Left kidney (tissue), 2 donors: ENCODE measurements around the gene CDKL1. TPM values are rescaled to one million over a fixed set of nuclear protein-coding genes. Genes with fewer than 3 reads are reported as not detected.
"Not testable (repeated sequence)": the region's sequence is repeated elsewhere in the genome, so short reads cannot be mapped to it uniquely, and the experiment has no call there.

Experiments used
- DNase-seq: peaks from one replicate; pipeline ENCODE4 v3.0.0-alpha.2; 2013
- polyA plus RNA-seq: library from polyadenylated mRNA; unstranded; fragments of 120-200 nt; gene quantifications from one replicate; pipeline ENCODE4 v1.2.1, GENCODE V29; 2013; ENCODE audit not compliant: insufficient read length

The CDKL1 gene
- polyA plus RNA-seq, 1 donor, result 8.6 TPM

DNA sequence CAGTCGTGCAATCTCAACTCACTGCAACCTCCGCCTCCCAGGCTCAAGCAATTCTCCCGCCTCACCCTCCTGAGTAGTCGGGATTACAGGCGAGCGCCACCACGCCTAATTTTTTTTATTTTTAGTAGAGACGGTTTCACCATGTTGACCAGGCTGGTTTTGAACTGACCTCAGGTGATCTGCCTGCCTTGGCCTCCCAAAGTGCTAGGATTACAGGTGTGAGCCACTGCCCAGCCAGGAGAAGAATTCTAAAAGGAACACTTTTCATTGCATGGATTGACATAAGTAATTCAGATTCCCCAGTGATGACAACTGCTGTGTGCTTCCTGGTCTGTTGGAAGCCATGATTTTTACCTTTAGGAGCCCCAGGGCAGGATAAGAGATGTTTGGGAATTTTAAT lies 62.5 kb downstream of the CDKL1 start:
- DNase-seq, result no peak

DNA sequence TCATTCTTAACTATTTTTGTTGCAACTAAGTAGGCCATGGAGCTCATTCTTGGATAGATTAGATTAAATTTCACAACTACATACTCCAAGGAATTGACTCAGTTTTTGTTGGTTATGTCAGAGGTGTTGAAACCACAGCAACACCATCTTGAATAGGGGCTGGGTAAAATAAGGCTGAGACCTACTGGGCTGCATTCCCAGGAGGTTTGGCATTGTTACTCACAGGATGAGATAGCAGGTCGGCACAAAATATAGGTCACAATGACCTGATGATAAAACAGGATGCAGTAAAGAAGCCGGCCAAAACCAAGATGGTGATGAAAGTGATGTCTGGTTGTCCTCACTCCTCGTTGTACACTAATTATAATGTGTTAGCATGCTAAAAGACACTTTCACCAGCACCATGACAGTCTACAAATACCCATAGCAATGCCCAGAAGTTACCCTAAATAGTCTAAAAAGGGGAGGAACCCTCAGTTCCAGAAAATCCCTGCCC lies 63.6 kb downstream of the CDKL1 start:
- no peak for DNase-seq

DNA sequence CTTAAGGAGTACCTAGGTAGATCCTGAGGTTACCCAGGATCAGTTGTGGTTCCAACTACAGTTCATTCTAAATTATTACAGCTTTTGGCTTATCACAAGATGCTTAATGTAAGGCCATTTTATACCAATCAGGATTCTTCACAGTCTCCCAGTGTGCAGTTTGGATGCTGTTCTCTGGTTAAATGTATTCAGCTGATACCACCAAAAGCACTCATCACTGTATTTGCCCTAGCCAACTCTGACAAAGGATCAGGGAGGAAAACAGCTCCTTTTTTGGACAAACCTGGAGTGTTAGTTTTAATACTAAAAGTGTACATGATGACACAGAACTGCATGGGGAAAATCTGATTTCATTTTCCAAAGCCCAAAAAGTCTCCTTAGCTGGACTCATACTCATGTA lies 65.1 kb downstream of the CDKL1 start:
- no peak for DNase-seq

DNA sequence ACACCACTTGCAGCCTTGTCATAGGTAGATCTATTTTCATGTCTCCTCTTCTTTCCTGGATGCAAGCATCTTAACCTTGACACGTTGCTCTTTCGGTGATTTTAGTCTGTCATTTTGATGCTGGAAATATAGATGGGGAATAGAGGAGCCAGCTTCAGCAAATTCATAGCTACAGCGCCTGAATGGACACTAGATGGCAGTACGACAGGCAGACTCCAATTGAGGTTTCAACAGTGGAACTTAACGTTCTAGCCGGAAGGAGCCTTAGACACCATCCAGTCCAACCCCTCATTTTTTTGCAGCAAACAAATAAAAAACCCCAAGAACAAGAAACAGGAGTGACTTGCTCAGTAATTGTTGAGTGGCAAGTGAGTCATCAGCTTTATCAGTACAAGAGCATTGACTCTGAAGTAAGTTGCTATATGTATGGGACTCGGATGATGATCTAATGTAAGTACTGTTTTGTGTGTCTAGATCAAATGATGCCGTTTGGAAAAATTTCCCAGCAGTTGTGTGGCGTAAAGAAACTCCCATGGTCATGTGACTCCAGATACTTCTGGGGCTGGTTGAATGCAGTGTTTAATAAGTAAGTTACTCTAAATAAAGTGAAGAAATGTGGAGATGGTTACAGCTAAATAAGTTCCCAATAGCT lies 75.5 kb downstream of the CDKL1 start:
- DNase-seq, result peak; percentile 85

DNA sequence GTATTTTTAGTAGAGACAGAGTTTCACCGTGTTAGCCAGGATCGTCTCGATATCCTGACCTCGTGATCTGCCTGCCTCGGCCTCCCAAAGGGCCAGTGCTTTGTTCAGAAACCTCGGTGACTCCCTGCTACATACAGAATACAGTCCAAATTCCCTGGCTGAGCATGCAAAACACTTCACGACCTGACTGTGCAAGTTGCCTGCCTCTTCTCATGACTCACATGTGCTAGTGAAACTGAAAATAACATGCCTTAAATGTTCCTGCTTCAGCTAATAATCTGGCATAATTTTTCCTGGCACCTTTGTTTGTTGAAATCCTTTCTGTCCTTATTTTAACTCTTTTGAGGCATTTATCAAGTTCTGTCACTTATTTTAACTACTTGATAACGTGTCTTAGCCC lies 76.4 kb downstream of the CDKL1 start:
- no peak for DNase-seq

DNA sequence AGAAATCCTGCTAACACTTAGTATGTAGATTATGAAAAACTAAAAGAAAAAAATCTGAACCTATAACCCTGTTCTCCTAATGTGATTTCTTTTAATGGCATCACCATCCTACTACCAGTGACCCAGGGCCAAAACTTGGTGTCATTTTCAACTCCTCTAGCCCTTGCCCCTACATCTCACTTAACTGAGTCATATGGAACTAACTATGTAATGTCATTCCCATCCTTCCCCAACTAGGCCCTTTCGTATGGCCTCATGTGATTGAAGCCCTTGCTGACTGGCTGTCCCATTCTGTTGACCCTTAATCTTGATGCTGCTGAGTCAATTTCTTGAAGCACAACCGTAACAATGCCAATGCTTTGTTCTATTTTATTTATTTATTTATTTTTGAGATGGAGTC lies 77.0 kb downstream of the CDKL1 start:
- DNase-seq, result no peak

DNA sequence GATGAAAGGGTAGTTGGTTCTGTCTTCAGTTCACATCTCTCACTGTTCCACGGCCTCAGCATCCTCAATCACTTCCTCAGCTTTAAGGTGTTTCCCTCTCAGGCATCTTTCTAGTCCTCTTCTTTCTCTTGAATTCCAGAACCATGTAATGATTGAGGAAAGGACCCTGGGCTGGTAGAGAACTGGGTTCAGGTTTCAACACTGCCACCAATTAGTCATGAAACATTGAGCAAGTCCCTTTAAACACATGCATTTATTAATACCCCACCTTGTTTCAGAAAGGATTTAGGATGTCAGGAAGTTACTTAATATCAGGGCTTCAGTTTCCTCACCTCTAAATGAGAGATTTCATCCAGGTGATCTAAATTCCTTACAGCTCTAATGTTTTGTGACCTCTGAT lies 77.4 kb downstream of the CDKL1 start:
- no peak for DNase-seq

DNA sequence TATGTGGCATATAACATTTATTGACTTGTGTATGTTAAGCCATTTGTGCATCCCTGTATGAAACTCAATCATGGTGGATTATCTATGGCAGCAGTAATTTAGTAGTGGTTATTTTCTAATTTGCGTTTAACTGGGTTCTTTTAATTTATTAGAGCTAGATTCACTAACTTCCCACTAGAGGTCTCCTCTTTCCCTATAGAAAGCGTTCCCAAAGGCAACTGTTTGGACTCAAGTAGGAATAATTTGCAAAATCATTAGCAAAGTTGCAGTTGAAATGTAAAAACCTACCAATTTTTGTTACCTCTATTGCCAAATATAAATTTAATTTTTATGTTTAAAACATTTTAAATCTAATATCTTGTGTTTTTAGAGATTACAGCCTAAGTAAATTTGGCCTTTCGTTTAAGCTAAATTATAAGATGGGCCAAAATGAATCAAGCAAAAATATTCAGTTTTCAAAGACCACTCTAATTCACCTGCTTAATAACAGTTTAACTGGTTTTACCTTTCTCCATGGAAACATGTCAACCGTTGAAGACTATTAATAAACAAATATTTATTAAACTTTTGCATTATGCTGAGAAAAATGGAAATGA lies 78.6 kb downstream of the CDKL1 start:
- DNase-seq, result peak; percentile 38

DNA sequence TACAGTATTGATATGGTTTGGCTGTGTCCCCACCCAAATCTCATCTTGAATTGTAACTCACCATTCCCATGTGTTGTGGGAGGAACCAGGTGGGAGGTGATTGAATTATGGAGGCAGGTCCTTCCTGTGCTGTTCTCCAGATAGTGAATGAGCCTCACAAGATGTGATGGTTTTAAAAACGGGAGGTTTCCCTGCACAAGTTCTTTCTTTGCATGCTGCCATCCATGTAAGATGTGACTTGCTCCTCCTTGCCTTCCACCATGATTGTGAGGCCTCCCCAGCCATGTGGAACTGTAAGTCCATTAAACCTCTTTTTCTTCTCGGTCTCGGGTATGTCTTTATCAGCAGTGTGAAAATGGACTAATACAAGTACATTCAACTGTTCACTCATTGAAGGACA lies 82.6 kb downstream of the CDKL1 start:
- DNase-seq, result not testable (repeated sequence)

DNA sequence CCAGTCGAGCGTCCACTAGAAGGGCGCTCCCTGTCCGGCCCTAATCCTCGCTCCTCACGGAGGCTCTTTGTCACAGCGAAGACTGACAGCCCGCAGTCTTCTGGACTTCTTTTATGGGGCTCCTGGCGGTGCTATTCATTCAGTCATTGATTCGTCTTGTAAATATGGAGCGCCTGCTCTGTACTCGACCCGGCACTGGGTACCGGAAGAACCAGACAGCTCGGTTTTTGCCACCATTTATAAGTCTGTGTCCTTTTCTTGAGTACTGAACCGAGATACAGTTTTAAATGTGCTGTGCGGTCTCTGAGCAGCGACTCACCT lies 84.0 kb downstream of the CDKL1 start:
- DNase-seq, result no peak

DNA sequence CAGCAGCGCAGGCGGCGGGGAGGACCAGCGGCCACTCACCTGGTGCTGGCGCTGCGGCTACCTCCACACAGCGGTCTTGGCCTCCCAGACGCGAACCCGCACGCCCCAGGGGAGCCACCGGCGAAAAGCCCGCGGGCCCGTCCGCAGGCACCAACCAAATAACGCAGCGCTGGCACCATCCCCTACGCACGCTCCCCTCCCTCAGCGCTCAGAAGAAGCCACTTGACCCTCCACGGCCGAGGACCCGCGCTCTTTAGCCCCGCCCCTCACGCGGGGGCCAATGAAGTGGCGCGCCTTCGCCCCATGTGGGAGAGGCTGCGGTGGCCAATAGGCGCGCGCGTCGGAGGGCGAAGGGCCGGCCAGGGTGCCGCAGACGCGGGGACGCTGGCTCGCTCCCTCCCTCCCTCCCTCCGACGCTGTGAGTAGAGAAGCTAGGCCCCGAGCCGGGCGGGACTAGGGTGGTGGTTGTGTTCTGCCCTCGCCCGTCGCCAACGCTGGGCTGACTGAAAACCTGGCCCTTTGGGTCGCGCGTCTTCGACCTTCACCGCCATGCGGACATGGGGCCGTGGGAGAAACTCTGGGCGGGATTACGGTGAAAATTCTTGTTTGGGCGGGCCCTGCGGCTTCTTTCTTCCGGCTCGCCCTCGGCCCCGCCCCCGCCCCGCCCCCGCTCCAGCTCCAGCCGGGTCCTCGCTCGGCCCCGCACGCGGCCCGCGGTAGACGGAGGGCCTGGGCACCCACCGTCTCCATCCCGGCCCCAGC lies 84.5 kb downstream of the CDKL1 start, which contains the start of the genes DMAC2L and L2HGDH:
TSS of gene DMAC2L (plus strand) at position 353 of the 762 bp plus-strand sequence. CDS start 9,164 bp downstream, outside the sequence.
TSS of gene L2HGDH (minus strand) at position 258 of the 762 bp plus-strand sequence. CDS start at position 179, 79 bp downstream.
- DNase-seq, result peak; percentile 95

DNA sequence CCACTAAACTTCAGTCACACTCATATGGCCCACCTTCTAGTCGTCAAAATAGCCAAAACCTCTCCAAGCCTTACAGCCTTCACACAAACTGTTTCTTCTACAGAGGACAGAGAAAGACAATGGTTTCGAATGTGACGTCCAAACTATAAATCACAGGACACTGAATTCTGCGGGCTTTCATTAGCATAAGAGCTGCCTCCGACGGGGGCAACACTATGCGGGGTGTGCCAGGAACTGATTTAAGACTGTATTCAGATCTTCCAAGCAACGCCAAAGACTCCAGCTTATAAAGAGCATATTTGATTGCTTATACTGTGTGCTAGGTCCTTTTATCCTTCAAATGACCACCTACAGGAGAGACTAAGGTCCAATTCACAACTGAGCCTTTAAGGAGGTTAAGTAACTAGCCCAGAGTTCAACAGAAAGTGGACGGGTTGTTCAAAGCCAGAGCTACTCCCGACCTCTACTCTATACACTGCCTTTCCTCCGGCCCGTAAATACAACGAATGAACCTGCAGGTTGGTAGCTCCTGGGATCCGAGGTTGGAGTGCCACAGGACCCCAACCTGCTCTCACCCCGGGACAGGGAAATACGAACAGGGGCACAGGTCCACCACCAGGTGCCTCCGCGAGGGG lies 85.2 kb downstream of the CDKL1 start:
- peak; percentile 28 for DNase-seq

DNA sequence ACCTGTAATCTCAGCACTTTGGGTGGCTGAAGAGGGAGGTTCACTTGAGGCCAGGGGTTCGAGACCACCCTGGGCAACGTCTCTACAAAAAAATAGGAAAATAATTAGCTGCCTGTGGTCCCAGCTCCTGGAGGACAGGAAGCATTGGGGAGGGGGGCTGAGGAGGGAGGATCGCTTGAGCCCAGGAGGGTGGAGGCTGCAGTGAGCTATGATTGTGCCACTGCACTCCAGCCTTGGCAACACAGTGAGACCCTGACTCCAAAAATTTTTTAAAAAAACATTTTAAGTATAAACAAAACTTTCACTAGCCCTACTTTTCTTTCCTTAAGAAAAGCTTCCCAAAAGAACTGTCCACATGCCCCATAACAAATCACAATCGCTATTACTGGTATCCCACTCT lies 86.2 kb downstream of the CDKL1 start:
- no peak for DNase-seq

DNA sequence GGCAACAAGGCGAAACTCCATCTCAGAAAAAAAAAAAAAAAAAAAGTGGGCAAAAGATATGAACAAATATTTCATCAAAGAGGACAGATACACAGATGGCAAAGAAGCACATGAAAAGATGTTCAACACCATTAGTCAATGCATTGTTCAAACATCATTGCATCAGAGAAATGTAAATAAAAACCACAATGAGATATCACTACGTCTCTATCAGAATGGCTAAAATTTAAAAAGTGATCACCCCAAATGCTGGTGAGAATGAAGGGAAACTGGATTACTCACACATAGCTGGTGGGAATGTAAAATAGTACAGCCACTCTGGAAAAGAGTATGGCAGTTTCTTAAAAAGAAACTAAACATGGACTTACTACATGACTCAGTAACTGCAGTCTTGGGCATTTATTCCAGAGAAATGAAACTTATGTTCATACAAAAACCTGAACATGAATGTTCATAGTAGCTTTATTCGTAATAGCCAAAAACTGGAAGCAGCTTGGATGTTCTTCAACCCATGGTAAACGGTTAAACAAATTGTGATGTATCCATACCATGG lies 88.2 kb downstream of the CDKL1 start:
- no peak for DNase-seq

DNA sequence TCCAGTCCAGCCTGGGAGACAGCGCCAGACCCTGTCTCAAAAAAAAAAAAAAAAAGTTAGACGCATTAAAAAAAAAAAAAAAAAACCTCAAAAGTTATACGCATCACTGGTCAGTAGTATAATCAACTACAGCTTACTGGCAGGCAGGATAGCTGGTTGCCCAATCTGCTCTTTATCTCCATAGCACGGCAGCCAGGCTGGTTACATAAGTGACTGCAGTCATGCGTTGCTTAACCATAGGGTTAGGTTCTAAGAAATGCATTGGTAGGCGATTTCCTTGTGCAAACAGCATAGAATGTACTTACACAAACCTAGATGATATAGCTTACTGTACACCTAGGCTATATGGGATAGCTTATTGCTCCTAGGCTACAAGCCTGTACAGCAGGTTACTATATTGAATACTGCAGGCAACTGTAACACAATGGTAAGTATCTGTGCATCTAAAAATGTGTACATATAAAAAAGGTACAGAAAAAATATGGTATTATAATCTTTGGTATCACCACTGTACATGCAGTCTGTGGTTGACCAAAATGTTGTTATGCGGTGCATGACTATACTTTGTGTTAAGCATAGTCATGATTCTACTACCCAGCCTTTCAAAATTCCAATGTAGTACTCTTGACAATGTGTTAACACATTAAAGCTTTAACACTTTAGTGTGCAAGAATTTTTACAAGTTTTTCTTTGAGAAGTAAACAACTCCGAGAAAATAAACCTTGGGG lies 92.8 kb downstream of the CDKL1 start:
- DNase-seq, result no peak

DNA sequence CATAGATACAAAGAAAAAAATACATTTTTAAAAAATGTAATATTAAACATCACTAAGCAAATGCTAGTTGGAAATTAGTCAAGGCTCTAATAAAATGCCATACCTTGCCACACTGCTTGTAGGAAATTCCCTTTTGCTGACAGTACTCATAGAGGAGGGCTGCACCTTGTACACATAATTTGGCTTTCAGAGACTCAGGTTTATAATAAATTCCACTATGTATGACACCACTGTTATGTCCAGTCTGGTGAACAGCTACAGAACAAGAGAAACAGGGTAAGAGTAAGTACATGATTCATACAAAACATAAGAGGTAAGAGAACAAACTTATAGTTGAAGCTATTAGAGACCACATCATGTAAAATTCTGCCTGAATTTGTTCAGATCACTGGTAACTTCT lies 94.8 kb downstream of the CDKL1 start:
- no peak for DNase-seq

DNA sequence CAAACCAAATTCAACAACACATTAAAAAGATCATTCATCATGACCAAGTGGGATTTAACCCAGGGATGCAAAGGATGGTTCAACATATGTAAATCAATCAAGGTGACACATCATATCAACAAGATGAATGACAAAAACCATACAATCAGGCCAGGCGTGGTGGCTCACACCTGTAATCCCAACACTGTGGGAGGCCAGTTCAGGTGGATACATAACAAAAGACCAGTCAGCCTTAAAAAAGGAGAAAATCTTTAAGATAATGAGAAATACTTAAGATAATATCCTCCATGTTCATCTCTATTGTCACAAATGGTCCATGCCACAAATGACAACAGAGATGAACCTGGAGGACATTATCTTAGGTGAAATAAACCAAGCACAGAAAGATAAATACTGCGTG lies 97.1 kb downstream of the CDKL1 start:
- DNase-seq, result no peak

DNA sequence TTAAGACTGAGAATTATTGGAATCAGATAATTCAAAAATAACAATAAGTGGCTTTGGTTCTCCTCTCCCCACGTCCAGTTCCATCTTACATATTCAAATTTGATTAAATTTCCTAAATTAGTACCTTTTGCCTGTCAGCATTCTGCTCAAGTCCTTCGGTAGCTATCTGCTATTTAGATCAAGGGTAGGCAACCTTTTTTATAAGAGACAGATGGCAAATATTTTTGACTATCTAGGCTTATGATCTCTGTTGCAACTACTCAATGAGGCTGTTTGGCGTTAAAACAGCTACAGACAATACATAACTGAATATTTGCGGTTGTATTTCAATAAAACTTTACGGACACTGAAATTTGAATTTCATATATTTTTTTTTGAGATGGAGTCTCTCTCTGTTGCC lies 106.4 kb downstream of the CDKL1 start:
- DNase-seq, result no peak

DNA sequence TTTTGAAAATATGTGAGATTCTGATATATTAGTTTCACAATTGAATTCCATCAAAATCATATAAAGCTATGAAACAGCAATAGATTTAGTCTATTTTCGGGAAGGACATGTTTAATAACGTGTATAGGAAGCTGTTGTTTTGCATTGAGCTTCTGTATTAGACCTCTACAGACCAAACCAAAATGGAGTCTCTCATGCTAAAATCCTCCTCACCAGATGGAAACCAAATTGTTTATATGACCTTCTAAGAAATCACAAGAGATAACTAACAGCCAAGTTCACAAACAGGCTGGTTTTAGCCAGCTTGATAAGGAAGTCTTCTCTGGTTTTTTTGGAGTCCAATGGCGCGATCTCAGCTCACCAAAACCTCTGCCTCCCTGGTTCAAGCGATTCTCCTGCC lies 108.5 kb downstream of the CDKL1 start:
- no peak for DNase-seq

DNA sequence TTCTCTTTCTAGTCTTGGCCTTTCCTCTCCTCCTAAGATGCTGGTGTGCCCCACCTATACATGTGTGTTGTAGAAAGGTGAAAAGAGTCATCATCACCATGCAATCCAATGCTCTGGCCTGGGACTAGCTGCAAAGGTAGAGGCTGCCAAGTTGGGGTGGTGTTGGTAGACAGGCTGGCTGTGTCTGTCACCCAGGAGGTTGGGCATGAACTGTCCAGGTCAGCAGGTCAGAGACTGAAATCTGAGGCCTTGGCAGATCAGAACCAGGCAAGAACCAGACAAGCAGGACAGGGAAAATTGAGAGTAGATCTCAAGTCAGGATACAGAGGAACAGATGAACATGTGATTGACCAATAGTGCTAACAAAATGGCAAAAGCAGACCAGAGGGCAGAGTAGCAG lies 110.8 kb downstream of the CDKL1 start:
- no peak for DNase-seq
